Activated naive CD8-positive, alpha-beta T cell treated with anti-CD3 and anti-CD28 coated beads, Interleukin-2, amount 10 ng/mL, durations not matched to agents 7 days and 5 days (primary cell): ENCODE results near the gene GRB7. TPM values are rescaled to one million over a fixed set of nuclear protein-coding genes. Genes with fewer than 3 reads are reported as not detected.
A peak's percentile ranks its signal among the peaks of the same experiment; 100 is the strongest.
"Not testable (repeated sequence)": the region's sequence is repeated elsewhere in the genome, so short reads cannot be mapped to it uniquely, and the experiment has no call there.

Experiments used
- ATAC-seq: fragments of 150-1000 bp; cut with Tn5 transposase; one replicate; pipeline ENCODE4 v1.10.0; 2021; ENCODE audit warnings: low read depth, moderate library complexity
- POLR2A ChIA-PET: fragments of 350-600 bp; sonication (Branson Sonifier 250); formaldehyde crosslinking; loops from one replicate; lab custom pipeline; 2021; ENCODE audit warnings: antibody characterized with exemption; lab: Charles Lee
- DNase-seq: peaks from one replicate; pipeline ENCODE4 v3.0.0; 2021
- H3K27ac Mint-ChIP-seq: one replicate; pipeline ENCODE4 v1.8.0; 2022; ENCODE audit warnings: mild to moderate bottlenecking, mixed read lengths
- H3K27me3 Mint-ChIP-seq: one replicate; pipeline ENCODE4 v1.8.0; 2022; ENCODE audit warnings: mild to moderate bottlenecking, moderate library complexity, mixed read lengths
- H3K36me3 Mint-ChIP-seq: one replicate; pipeline ENCODE4 v1.8.0; 2021; ENCODE audit warnings: mild to moderate bottlenecking, mixed read lengths
- H3K4me1 Mint-ChIP-seq: one replicate; pipeline ENCODE4 v1.8.0; 2021; ENCODE audit warnings: mixed read lengths
- H3K4me3 Mint-ChIP-seq: one replicate; pipeline ENCODE4 v1.8.0; 2022; ENCODE audit warnings: mild to moderate bottlenecking, moderate library complexity, mixed read lengths
- H3K9me3 Mint-ChIP-seq: one replicate; pipeline ENCODE4 v1.8.0; 2021; ENCODE audit warnings: mixed read lengths
- total RNA-seq, 2 experiments: library from RNA; stranded (reverse); gene quantifications; one replicate each; pipeline ENCODE4 v1.2.3, GENCODE V29; 2021

The GRB7 gene
- total RNA-seq, 2 experiments from 2014 or later = 0.37 to 0.61 TPM

DNA sequence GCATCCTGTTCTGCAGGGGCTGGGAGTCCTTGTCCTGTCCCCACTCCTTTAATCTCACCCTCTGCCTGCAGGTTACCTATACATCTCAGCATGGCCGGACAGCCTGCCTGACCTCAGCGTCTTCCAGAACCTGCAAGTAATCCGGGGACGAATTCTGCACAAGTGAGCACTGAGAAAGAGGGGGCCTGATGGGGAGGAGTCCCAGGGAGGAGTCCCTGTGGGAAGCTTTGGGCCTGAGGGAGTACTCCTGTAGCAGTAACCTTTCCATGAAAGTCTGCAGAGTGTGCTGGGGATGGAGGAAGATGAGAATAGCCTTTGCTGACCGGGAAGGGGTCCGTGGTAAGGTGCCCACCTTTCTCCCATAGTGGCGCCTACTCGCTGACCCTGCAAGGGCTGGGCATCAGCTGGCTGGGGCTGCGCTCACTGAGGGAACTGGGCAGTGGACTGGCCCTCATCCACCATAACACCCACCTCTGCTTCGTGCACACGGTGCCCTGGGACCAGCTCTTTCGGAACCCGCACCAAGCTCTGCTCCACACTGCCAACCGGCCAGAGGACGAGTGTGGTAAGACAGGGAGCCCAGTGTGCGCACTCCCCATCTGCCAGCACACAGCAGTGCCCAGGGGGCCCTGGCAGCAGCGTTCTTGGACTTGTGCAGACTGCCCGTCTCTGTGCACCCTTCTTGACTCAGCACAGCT, 22.2 kb upstream of the GRB7 start:
- POLR2A ChIA-PET = no interaction called here
- no peaks in the 10 kb centered on the region for H3K36me3 Mint-ChIP-seq
- DNase-seq = no peak

DNA sequence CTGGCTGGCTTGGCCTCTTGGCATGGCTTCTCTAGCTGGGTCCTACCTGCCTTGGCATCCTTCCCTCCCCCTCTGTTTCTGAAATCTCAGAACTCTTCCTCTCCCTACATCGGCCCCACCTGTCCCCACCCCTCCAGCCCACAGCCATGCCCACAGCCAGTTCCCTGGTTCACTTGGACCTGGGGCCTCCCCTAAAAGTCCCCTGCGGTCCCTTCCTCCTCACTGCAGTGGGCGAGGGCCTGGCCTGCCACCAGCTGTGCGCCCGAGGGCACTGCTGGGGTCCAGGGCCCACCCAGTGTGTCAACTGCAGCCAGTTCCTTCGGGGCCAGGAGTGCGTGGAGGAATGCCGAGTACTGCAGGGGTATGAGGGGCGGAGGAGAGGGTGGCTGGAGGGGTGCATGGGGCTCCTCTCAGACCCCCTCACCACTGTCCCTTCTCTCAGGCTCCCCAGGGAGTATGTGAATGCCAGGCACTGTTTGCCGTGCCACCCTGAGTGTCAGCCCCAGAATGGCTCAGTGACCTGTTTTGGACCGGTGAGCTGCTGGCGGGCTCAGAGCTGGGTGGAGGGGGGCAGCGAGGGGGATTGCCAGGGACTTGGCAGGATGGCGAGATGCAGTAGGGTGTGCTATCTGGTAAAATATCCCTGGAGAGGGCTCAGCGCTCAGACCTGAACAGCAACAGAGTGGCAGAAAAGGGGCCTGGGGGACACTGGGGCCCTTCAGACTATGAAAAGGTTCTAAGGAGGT, 21.5 kb upstream of the GRB7 start:
- Mint-ChIP-seq H3K27me3 (no peaks in the 10 kb centered on the region), H3K4me3 (no peak overlapping the region), H3K4me1 (no peaks in the 10 kb centered on the region), H3K27ac (no peak overlapping the region), H3K9me3 (no peaks in the 10 kb centered on the region), H3K36me3 (no peaks in the 10 kb centered on the region)
- POLR2A ChIA-PET = no interaction called here
- DNase-seq (no peak), ATAC-seq (no peak)

More for the DNA sequence above, 22.2 kb upstream of the GRB7 start:
- H3K27me3 Mint-ChIP-seq = no peaks in the 10 kb centered on the region
- no peak overlapping the region for H3K4me3 Mint-ChIP-seq
- H3K27ac Mint-ChIP-seq = no peak overlapping the region
- no peaks in the 10 kb centered on the region for H3K9me3 Mint-ChIP-seq
- ATAC-seq = no peak
- no peaks in the 10 kb centered on the region for H3K4me1 Mint-ChIP-seq

DNA sequence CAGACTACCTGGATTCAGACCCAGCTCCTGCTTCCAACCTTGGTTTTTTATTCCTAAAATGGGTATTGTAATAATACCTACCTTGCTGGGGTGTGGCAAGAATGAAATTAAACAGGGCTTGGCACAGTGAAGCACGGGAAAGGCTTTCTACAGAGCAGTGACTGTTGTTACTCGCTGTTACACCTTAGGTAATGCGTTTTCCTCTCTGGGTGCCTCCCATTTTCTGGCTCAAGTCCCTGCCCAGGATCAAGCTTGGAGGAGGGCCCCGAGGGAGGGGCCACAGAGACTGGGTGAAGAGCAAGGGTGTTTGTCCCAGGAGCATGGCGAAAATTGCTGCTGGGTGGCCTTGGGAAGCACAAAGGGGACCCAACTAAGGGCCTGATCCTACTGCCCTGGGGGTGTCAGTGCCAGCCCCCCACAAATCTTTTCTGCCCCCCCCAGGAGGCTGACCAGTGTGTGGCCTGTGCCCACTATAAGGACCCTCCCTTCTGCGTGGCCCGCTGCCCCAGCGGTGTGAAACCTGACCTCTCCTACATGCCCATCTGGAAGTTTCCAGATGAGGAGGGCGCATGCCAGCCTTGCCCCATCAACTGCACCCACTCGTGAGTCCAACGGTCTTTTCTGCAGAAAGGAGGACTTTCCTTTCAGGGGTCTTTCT, 20.7 kb upstream of the GRB7 start:
- DNase-seq (no peak), ATAC-seq (no peak)
- POLR2A ChIA-PET = no interaction called here
- Mint-ChIP-seq H3K4me3 (no peak overlapping the region), H3K27ac (no peak overlapping the region), H3K9me3 (no peaks in the 10 kb centered on the region), H3K4me1 (no peaks in the 10 kb centered on the region), H3K36me3 (no peaks in the 10 kb centered on the region), H3K27me3 (no peaks in the 10 kb centered on the region)

- Mint-ChIP-seq H3K4me3 (no peak overlapping the region), H3K9me3 (no peaks in the 10 kb centered on the region), H3K36me3 (no peaks in the 10 kb centered on the region), H3K27ac (no peak overlapping the region), H3K27me3 (no peaks in the 10 kb centered on the region), H3K4me1 (no peaks in the 10 kb centered on the region)
- no peak for ATAC-seq
- DNase-seq = no peak
- POLR2A ChIA-PET = no interaction called here
Measured at GRCh38 chr17:39717660-39718059, 20.1 kb upstream of the GRB7 start.

DNA sequence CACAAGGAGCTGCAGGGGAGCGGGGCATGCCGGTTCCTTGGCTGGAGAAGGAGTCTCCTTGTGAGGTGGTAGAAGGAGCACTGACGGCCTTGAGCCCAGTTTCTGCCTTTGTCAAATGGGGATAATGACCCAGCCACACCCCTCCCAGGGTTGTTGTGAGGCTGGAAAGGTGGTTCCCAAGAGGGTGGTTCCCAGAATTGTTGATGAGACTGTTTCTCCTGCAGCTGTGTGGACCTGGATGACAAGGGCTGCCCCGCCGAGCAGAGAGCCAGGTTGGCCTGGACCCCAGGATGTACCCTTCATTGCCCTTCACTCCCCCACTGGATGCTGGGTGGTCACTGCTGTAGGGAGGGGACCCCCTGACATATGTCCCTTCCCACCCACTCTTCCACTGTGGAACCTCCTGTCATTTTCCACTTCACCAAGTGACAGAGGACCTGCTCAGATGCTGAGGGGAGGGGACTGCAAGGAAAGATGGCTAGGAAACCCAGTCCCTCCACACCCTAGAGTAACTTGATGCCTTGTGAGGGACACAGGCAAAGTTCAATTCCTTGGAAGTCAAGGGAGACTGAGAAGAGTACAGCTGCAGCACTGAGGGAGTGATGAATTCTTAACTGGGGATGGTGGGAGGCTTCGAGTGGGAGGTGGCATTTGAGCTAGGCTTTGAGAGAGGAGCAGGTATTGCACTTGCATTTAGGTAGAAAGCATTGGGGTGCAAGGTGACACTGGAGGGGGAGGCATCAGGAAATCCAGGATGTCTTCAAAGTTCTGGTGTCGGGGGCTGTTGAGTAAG, 18.0 kb upstream of the GRB7 start:
- POLR2A ChIA-PET = no interaction called here
- no peaks in the 10 kb centered on the region for H3K27me3 Mint-ChIP-seq
- no peak overlapping the region for H3K27ac Mint-ChIP-seq
- H3K4me1 Mint-ChIP-seq = no peaks in the 10 kb centered on the region
- no peak for DNase-seq
- H3K36me3 Mint-ChIP-seq = no peaks in the 10 kb centered on the region
- no peak overlapping the region for H3K4me3 Mint-ChIP-seq
- H3K9me3 Mint-ChIP-seq = no peaks in the 10 kb centered on the region
- ATAC-seq = no peak

GRCh38 chr17:39722104-39722503, 15.6 kb upstream of the GRB7 start:
- DNase-seq (no peak), ATAC-seq (no peak)
- Mint-ChIP-seq H3K9me3 (no peaks in the 10 kb centered on the region), H3K36me3 (no peaks in the 10 kb centered on the region), H3K27me3 (no peaks in the 10 kb centered on the region), H3K27ac (no peak overlapping the region), H3K4me1 (no peaks in the 10 kb centered on the region), H3K4me3 (no peak overlapping the region)
- POLR2A ChIA-PET = no interaction called here

DNA sequence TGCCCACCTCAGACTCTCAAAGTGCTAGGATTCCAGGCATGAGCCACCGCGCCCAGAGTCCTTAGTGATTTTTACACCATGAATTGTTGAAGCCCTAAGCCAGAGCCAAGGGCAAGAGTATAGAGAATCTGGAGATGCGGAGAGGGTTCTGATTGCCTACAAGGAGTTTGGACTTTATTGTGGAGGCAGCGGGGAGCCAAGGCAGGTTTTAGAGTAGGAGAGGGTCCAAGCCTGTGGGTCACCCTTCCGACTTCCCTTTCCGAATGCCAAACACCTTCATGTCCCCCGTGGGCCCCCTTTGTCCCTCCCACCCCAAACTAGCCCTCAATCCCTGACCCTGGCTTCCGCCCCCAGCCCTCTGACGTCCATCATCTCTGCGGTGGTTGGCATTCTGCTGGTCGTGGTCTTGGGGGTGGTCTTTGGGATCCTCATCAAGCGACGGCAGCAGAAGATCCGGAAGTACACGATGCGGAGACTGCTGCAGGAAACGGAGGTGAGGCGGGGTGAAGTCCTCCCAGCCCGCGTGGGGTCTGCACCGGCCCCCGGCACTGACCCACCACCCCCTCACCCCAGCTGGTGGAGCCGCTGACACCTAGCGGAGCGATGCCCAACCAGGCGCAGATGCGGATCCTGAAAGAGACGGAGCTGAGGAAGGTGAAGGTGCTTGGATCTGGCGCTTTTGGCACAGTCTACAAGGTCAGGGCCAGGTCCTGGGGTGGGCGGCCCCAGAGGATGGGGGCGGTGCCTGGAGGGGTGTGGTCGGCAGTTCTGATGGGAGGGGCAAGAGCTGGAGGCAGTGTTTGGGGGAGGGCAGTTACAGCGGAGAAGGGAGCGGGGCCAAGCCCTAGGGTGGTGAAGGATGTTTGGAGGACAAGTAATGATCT, 14.5 kb upstream of the GRB7 start:
- no peak for ATAC-seq
- no peaks in the 10 kb centered on the region for H3K9me3 Mint-ChIP-seq
- H3K27me3 Mint-ChIP-seq = no peaks in the 10 kb centered on the region
- no peak overlapping the region for H3K4me3 Mint-ChIP-seq
- DNase-seq = no peak
- H3K36me3 Mint-ChIP-seq = no peaks in the 10 kb centered on the region
- no peaks in the 10 kb centered on the region for H3K4me1 Mint-ChIP-seq
- POLR2A ChIA-PET = no interaction called here
- no peak overlapping the region for H3K27ac Mint-ChIP-seq

DNA sequence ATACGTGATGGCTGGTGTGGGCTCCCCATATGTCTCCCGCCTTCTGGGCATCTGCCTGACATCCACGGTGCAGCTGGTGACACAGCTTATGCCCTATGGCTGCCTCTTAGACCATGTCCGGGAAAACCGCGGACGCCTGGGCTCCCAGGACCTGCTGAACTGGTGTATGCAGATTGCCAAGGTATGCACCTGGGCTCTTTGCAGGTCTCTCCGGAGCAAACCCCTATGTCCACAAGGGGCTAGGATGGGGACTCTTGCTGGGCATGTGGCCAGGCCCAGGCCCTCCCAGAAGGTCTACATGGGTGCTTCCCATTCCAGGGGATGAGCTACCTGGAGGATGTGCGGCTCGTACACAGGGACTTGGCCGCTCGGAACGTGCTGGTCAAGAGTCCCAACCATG, 13.0 kb upstream of the GRB7 start:
- no peaks in the 10 kb centered on the region for H3K9me3 Mint-ChIP-seq
- H3K27ac Mint-ChIP-seq = no peak overlapping the region
- H3K27me3 Mint-ChIP-seq = no peaks in the 10 kb centered on the region
- DNase-seq (no peak), ATAC-seq (no peak)
- no peak overlapping the region for H3K4me3 Mint-ChIP-seq
- peaks cover 7% of the 10 kb centered on the region for H3K4me1 Mint-ChIP-seq
- H3K36me3 Mint-ChIP-seq = peaks cover 4% of the 10 kb centered on the region
- POLR2A ChIA-PET = no interaction called here

DNA sequence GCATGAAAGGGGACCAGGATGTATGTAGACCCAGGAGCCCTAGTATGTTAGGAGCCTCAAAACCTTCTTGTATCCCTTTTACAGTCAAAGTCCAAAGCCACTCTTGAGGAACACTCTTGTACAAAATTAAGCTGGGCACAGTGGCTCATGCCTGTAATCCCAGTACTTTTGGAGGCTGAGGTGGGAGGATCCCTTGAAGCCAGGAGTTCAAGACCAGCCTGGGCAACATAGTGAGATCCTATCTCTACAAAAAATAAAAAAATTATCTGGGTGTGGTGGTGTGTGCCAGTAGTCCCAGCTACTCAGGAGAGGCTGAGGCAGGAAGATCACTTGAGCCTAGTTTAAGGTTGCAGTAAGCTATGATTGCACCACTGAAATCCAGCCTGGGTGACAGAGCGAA, 11.8 kb upstream of the GRB7 start:
- POLR2A ChIA-PET, H3K4me1 Mint-ChIP-seq, H3K27ac Mint-ChIP-seq, H3K27me3 Mint-ChIP-seq, H3K9me3 Mint-ChIP-seq, H3K36me3 Mint-ChIP-seq, DNase-seq, H3K4me3 Mint-ChIP-seq, ATAC-seq: not testable (repeated sequence)

DNA sequence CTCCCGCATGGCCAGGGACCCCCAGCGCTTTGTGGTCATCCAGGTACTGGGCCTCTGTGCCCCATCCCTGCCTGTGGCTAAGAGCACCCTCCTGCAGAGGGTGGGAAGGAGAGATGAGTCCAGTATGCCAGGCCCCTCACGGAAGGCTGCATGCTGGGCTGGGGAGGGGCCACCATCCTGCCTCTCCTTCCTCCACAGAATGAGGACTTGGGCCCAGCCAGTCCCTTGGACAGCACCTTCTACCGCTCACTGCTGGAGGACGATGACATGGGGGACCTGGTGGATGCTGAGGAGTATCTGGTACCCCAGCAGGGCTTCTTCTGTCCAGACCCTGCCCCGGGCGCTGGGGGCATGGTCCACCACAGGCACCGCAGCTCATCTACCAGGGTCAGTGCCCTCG, 11.1 kb upstream of the GRB7 start:
- Mint-ChIP-seq H3K27ac (no peak overlapping the region), H3K4me3 (no peak overlapping the region), H3K4me1 (peaks cover 9% of the 10 kb centered on the region), H3K27me3 (no peaks in the 10 kb centered on the region), H3K9me3 (no peaks in the 10 kb centered on the region), H3K36me3 (peaks cover 4% of the 10 kb centered on the region)
- no peak for DNase-seq
- ATAC-seq = no peak
- POLR2A ChIA-PET = no interaction called here

DNA sequence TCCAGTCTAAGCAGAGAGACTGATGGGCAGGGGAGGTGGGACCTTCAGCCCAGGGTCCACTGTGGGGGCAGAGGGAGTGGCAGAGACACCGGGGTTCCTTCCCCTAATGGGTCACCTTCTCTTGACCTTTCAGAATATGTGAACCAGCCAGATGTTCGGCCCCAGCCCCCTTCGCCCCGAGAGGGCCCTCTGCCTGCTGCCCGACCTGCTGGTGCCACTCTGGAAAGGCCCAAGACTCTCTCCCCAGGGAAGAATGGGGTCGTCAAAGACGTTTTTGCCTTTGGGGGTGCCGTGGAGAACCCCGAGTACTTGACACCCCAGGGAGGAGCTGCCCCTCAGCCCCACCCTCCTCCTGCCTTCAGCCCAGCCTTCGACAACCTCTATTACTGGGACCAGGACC, 10.2 kb upstream of the GRB7 start:
- peaks cover 4% of the 10 kb centered on the region for H3K36me3 Mint-ChIP-seq
- no peak overlapping the region for H3K4me3 Mint-ChIP-seq
- no peaks in the 10 kb centered on the region for H3K27me3 Mint-ChIP-seq
- H3K27ac Mint-ChIP-seq = no peak overlapping the region
- no peak for ATAC-seq
- POLR2A ChIA-PET = no interaction called here
- DNase-seq = no peak
- no peaks in the 10 kb centered on the region for H3K9me3 Mint-ChIP-seq
- H3K4me1 Mint-ChIP-seq = peaks cover 11% of the 10 kb centered on the region

- ATAC-seq (no peak), DNase-seq (no peak)
- Mint-ChIP-seq H3K36me3 (peaks cover 4% of the 10 kb centered on the region), H3K9me3 (no peaks in the 10 kb centered on the region), H3K27me3 (peaks cover 7% of the 10 kb centered on the region), H3K4me1 (peaks cover 11% of the 10 kb centered on the region), H3K27ac (peak overlapping the region; percentile 92), H3K4me3 (peak overlapping the region; percentile 96)
- POLR2A ChIA-PET = interaction anchor here (0.6 to 2.6 kb wide), 18 partner anchors 19 to 250 kb away, joined by 3 to 20 read pairs (median 5); partner anchors contain the start of genes IKZF3, PGAP3, PNMT and PSMD3
Measured at GRCh38 chr17:39729280-39729851, 8.4 kb upstream of the GRB7 start.
